K562 (cell line): ENCODE data around the gene TIAM1. TPM values are rescaled to one million over a fixed set of nuclear protein-coding genes. Genes with fewer than 3 reads are reported as not detected.

Experiments used
- ATAC-seq: fragments of 200-7000 bp; cut with Tn5 transposase; 3 replicates; pipeline ENCODE4 v1.9.1; 2020; ENCODE audit warnings: moderate library complexity
- BruUV-seq: library from RNA; stranded (reverse); fragments of 400-500 nt; replicated peaks from 2 replicates; lab custom pipeline; 2021; lab: Mats Ljungman, UMichigan
- CTCF ChIA-PET: fragments of 300-600 bp; formaldehyde crosslinking; extraction: SDS; loops from one replicate; lab custom pipeline; 2021; ENCODE audit warnings: low intra/inter-chr PET ratio; lab: Yijun Ruan, JAX
- POLR2A ChIA-PET: fragments of 300-600, 350-650 bp; sonication (Branson Sonifier 250); formaldehyde crosslinking; extraction: SDS; loops from one replicate; lab custom pipeline; 2021; ENCODE audit warnings: antibody characterized with exemption, inconsistent platforms; lab: Yijun Ruan, JAX
- DNase-seq, 4 experiments: peaks; one replicate each; pipeline versions ENCODE4 v3.0.0 to v3.0.0-alpha.2; 2011 to 2018; ENCODE audit warnings: low spot score in 3 of 4, mixed read lengths in 3 of 4; ENCODE audit errors: extremely low read depth in 1 of 4
- FAIRE-seq: peaks from 2 replicates; lab custom pipeline; 2011; peaks lifted over from hg19 to GRCh38; lab: Jason Lieb, UNC
- H2AFZ ChIP-seq: 2 replicates; pipeline ENCODE4 v1.6.0; 2011; ENCODE audit warnings: low read depth, low read length, control low read depth, inconsistent platforms
- H3K27ac ChIP-seq: fragments of 200-600 bp; 3 replicates; pipeline ENCODE4 v1.8.0; 2011; ENCODE audit warnings: low read depth, mild to moderate bottlenecking, control low read depth, inconsistent platforms, low read length, moderate library complexity, mixed read lengths; ENCODE audit errors: extremely low read depth
- H3K27me3 ChIP-seq, 2 experiments: fragments of 300-600 bp in 1 of 2; 2 replicates in 1 of 2; 3 replicates in 1 of 2; pipeline versions ENCODE4 v1.6.0 to v1.8.0; 2011; ENCODE audit warnings: inconsistent platforms in 2 of 2, low read length in 2 of 2, mild to moderate bottlenecking in 1 of 2, mixed read lengths in 1 of 2, moderate library complexity in 1 of 2; ENCODE audit not compliant: control insufficient read depth in 2 of 2, insufficient read depth in 2 of 2
- H3K36me3 ChIP-seq: fragments of 300-600 bp; 3 replicates; pipeline ENCODE4 v1.8.0; 2011; ENCODE audit warnings: mild to moderate bottlenecking, low read length, inconsistent platforms; ENCODE audit not compliant: control insufficient read depth, insufficient read depth
- H3K4me1 ChIP-seq, 2 experiments: fragments of 200-600 bp in 1 of 2; replicated peaks in 1 of 2; 2 replicates in 1 of 2; 3 replicates in 1 of 2; pipeline versions ENCODE4 v1.5.1 to v1.8.0; 2011; ENCODE audit warnings: inconsistent platforms in 2 of 2, low read length in 2 of 2, mild to moderate bottlenecking in 1 of 2, mixed read lengths in 1 of 2, moderate library complexity in 1 of 2; ENCODE audit not compliant: control insufficient read depth in 2 of 2, insufficient read depth in 2 of 2
- H3K4me2 ChIP-seq: 2 replicates; pipeline ENCODE4 v1.6.1; 2011; ENCODE audit warnings: low read length, control low read depth, inconsistent platforms, mixed read lengths; ENCODE audit not compliant: insufficient read depth
- H3K4me3 ChIP-seq: fragments of 200-600 bp; sonication (generic), shearing (Covaris generic); 2 replicates; pipeline ENCODE4 v1.5.1; 2016; ENCODE audit warnings: control low read depth, inconsistent platforms
- H3K79me2 ChIP-seq: fragments of 200-600 bp; 3 replicates; pipeline ENCODE4 v1.8.0; 2011; ENCODE audit warnings: low read length, inconsistent platforms; ENCODE audit not compliant: control insufficient read depth, insufficient read depth
- H3K9ac ChIP-seq, 2 experiments: 2 replicates each; pipeline versions ENCODE4 v1.6.0 to v1.6.1; 2011; ENCODE audit warnings: low read depth in 2 of 2, low read length in 2 of 2, control low read depth in 1 of 2, inconsistent platforms in 1 of 2, mild to moderate bottlenecking in 1 of 2, mixed read lengths in 1 of 2; ENCODE audit not compliant: insufficient read depth in 1 of 2
- H3K9me1 ChIP-seq: one replicate; pipeline ENCODE4 v1.6.0; 2011; ENCODE audit warnings: inconsistent platforms, mild to moderate bottlenecking, low read length, moderate library complexity; ENCODE audit not compliant: control insufficient read depth, insufficient read depth
- H3K9me3 ChIP-seq: replicated peaks from 2 replicates; pipeline ENCODE4 v1.5.1; 2011; ENCODE audit warnings: low read depth, low read length, inconsistent platforms; ENCODE audit not compliant: control insufficient read depth, insufficient read depth
- H4K20me1 ChIP-seq: replicated peaks from 2 replicates; pipeline ENCODE4 v1.6.1; 2011; ENCODE audit warnings: low read length, inconsistent platforms, mixed read lengths; ENCODE audit not compliant: control insufficient read depth, insufficient read depth
- DLX4 ChIP-seq: fragments of 250-450 bp; sonication (Bioruptor Pico); IDR thresholded peaks from 2 replicates; pipeline ENCODE4 v1.6.1; 2021; ENCODE audit warnings: mild to moderate bottlenecking
- EP300 ChIP-seq: IDR thresholded peaks from 2 replicates; pipeline ENCODE4 v1.6.1; 2012; ENCODE audit warnings: low read length, improper control_type of control experiment
- POLR2A ChIP-seq: fragments of 450-650 bp; conservative IDR thresholded peaks from 2 replicates; pipeline ENCODE4 v1.6.1; 2016
- SMARCA4 ChIP-seq: fragments of 450-650 bp; IDR thresholded peaks from 2 replicates; pipeline ENCODE4 v1.6.1; 2016
- ZBTB34 ChIP-seq: fragments of 250-450 bp; sonication (Bioruptor Pico); IDR thresholded peaks from 2 replicates; pipeline ENCODE4 v1.8.0; 2021; ENCODE audit warnings: mild to moderate bottlenecking, moderate library complexity
- ZNF583 ChIP-seq: fragments of 250-450 bp; sonication (Bioruptor Pico); IDR thresholded peaks from 2 replicates; pipeline ENCODE4 v1.4.0; 2020
- ZNF609 ChIP-seq: sonication (generic); formaldehyde crosslinking; IDR thresholded peaks from 2 replicates; pipeline ENCODE4 v1.8.1; 2023; ENCODE audit warnings: missing genetic modification reagents, mild to moderate bottlenecking, borderline replicate concordance
- ZNF699 ChIP-seq: fragments of 250-450 bp; sonication (Bioruptor Pico); IDR thresholded peaks from 2 replicates; pipeline ENCODE4 v1.8.0; 2021; ENCODE audit warnings: mild to moderate bottlenecking, moderate library complexity; ENCODE audit not compliant: insufficient replicate concordance
- ZNF76 ChIP-seq: fragments of 250-450 bp; sonication (Bioruptor Pico); IDR thresholded peaks from 2 replicates; pipeline ENCODE4 v1.4.0; 2020; ENCODE audit warnings: mild to moderate bottlenecking, moderate library complexity, borderline replicate concordance
- WGBS: fragments of 100-300 bp; shearing (Covaris generic); methylation state at CpG from one replicate; pipeline ENCODE4 v1.1.6; 2016; ENCODE audit warnings: low coverage, mixed read lengths; ENCODE audit not compliant: insufficient coverage; ENCODE audit errors: missing lambda C conversion rate; 5-methylcytosine and 5-hydroxymethylcytosine counted together
- in situ Hi-C: fragments of 300-500 bp; cut with MboI; formaldehyde crosslinking; loops from 4 replicates; pipeline ENCODE4 v1.15.0; 2018; ENCODE audit warnings: inconsistent platforms, mixed read lengths
- intact Hi-C: fragments of 100-400 bp; cut with micrococcal nuclease; formaldehyde crosslinking; loops from 2 replicates; pipeline ENCODE4 v1.14.2; 2022
- polyA plus RNA-seq, 8 experiments: library from polyadenylated mRNA; depleted of rRNA in 4 of 8; stranded (reverse) in 5 of 8; unstranded in 3 of 8; fragments of >200 nt; fragmentation: Nextera tagmentation in 2 of 8; fragmentation: Illumina TruSeq in 1 of 8; extraction: Ambion mirVana in 2 of 8; extraction: Trizol in 1 of 8; gene quantifications; 2 replicates each; pipeline versions ENCODE4 v1.2.1 to v1.2.3, GENCODE V29; 2011 to 2014; ENCODE audit warnings: inconsistent platforms in 1 of 8, missing spikeins in 1 of 8
- total RNA-seq, 7 experiments: library from RNA; depleted of rRNA in 6 of 7; stranded (reverse); fragments of >200 nt in 6 of 7; fragmentation: Illumina TruSeq in 2 of 7; extraction: Trizol in 2 of 7; gene quantifications; 2 replicates each; pipeline versions ENCODE4 v1.2.1 to v1.2.3, GENCODE V29; 2011 to 2021; ENCODE audit warnings: low replicate concordance in 1 of 7

TIAM1 gene
- total and polyA plus RNA-seq, 9 of the 15 experiments (the other 6 are each of a cell fraction or from before 2014, with no cell fraction given): 0.11 TPM; not detected in 8

- DNase-seq (no peak), ATAC-seq (no peak), FAIRE-seq (no peak)
- no peaks in the 10 kb centered on the region for H3K9me3 ChIP-seq
- H3K27me3 ChIP-seq: peaks cover 3 to 10% of the 10 kb centered on the region in 2 experiments; a peak in 4 of 5 replicates
- no peak overlapping the region for H3K27ac ChIP-seq
- CTCF ChIA-PET: no interaction called here
- BruUV-seq: no TSS peak
- H3K9ac ChIP-seq: no peak overlapping the region
- H3K4me3 ChIP-seq: no peak overlapping the region
- H3K4me2 ChIP-seq: no peak overlapping the region
- H4K20me1 ChIP-seq: no peaks in the 10 kb centered on the region
- H3K79me2 ChIP-seq: no peaks in the 10 kb centered on the region
- H3K4me1 ChIP-seq: no peaks in the 10 kb centered on the region
- H3K9me1 ChIP-seq: no peaks in the 10 kb centered on the region
- WGBS: 0% methylated on average over 6 of the region's 6 CpGs
- POLR2A ChIA-PET: interaction anchor here (0.8 kb wide), 1 partner anchor 11 kb away, joined by 3 read pairs; no protein-coding TSS in a partner anchor
- H2AFZ ChIP-seq: no peak overlapping the region
- TF ChIP-seq POLR2A (no peak), ZNF76 (CRISPR knock-in tag) (no peak), ZBTB34 (CRISPR knock-in tag) (no peak), SMARCA4 (no peak), ZNF609 (no peak), DLX4 (CRISPR knock-in tag) (no peak), ZNF699 (CRISPR knock-in tag) (no peak), EP300 (no peak), ZNF583 (CRISPR knock-in tag) (no peak)
- H3K36me3 ChIP-seq: no peaks in the 10 kb centered on the region
- intact Hi-C loops: no loop called here
- in situ Hi-C loops: no loop called here
These were observed 68.2 kb downstream of the TIAM1 start for GRCh38 chr21:31275901-31276300.
